DND-41 (cell line): ENCODE data around the gene PRR15L.
"Not testable (repeated sequence)": the region's sequence is repeated elsewhere in the genome, so short reads cannot be mapped to it uniquely, and the experiment has no call there.

ENCODE experiments used
- ATAC-seq: fragments of 200-7000 bp; cut with Tn5 transposase; 3 replicates; pipeline ENCODE4 v1.9.1; 2021; ENCODE audit warnings: low read depth; ENCODE audit not compliant: insufficient read depth
- DNase-seq: peaks from one replicate; pipeline ENCODE4 v3.0.0-alpha.2; 2020
- H2AFZ ChIP-seq: 2 replicates; pipeline ENCODE4 v1.6.0; 2012; ENCODE audit warnings: low read depth, low read length
- H3K27ac ChIP-seq: 2 replicates; pipeline ENCODE4 v1.5.1; 2012; ENCODE audit warnings: low read length, inconsistent platforms
- H3K27me3 ChIP-seq: fragments of 200-600 bp; sonication (generic); 2 replicates; pipeline ENCODE4 v1.6.0; 2012; ENCODE audit warnings: low read length, mild to moderate bottlenecking, inconsistent platforms; ENCODE audit not compliant: insufficient read depth, poor library complexity
- H3K36me3 ChIP-seq: 2 replicates; pipeline ENCODE4 v1.5.1; 2012; ENCODE audit warnings: low read length, inconsistent platforms; ENCODE audit not compliant: insufficient read depth
- H3K4me1 ChIP-seq: 2 replicates; pipeline ENCODE4 v1.5.1; 2012; ENCODE audit warnings: mild to moderate bottlenecking, low read length; ENCODE audit not compliant: insufficient read depth
- H3K4me2 ChIP-seq: 2 replicates; pipeline ENCODE4 v1.6.0; 2012; ENCODE audit warnings: mild to moderate bottlenecking, moderate library complexity, low read length, inconsistent platforms; ENCODE audit not compliant: insufficient read depth
- H3K4me3 ChIP-seq, 2 experiments: fragments of 200-600 bp in 1 of 2; shearing (Covaris generic) in 1 of 2; 2 replicates each; pipeline ENCODE4 v1.5.1; 2012 to 2016; ENCODE audit warnings: inconsistent platforms in 2 of 2, low read length in 2 of 2, mild to moderate bottlenecking in 2 of 2, low read depth in 1 of 2, moderate library complexity in 1 of 2
- H3K79me2 ChIP-seq: 2 replicates; pipeline ENCODE4 v1.6.0; 2012; ENCODE audit warnings: low read length, inconsistent platforms; ENCODE audit not compliant: insufficient read depth
- H3K9ac ChIP-seq: 2 replicates; pipeline ENCODE4 v1.6.0; 2012; ENCODE audit warnings: low read depth, mild to moderate bottlenecking, inconsistent platforms, low read length, moderate library complexity
- H3K9me3 ChIP-seq: 2 replicates; pipeline ENCODE4 v1.5.1; 2012; ENCODE audit warnings: low read length, moderate library complexity, mild to moderate bottlenecking, inconsistent platforms; ENCODE audit not compliant: insufficient read depth, severe bottlenecking
- H4K20me1 ChIP-seq: 2 replicates; pipeline ENCODE4 v1.6.0; 2012; ENCODE audit warnings: low read length; ENCODE audit not compliant: insufficient read depth
- EZH2 ChIP-seq: IDR thresholded peaks from 3 replicates; pipeline ENCODE4 v1.6.1; 2012; ENCODE audit warnings: borderline replicate concordance, low read depth, mild to moderate bottlenecking, moderate library complexity, low read length, inconsistent platforms; ENCODE audit not compliant: severe bottlenecking
- TF ChIP-seq, protein P1 (sequence below): IDR thresholded peaks from 2 replicates; pipeline ENCODE4 v1.5.1; 2012; ENCODE audit warnings: borderline replicate concordance, low read length, moderate library complexity, mild to moderate bottlenecking; ENCODE audit not compliant: poor library complexity, severe bottlenecking; ENCODE audit errors: extremely low read depth

The PRR15L gene

DNA sequence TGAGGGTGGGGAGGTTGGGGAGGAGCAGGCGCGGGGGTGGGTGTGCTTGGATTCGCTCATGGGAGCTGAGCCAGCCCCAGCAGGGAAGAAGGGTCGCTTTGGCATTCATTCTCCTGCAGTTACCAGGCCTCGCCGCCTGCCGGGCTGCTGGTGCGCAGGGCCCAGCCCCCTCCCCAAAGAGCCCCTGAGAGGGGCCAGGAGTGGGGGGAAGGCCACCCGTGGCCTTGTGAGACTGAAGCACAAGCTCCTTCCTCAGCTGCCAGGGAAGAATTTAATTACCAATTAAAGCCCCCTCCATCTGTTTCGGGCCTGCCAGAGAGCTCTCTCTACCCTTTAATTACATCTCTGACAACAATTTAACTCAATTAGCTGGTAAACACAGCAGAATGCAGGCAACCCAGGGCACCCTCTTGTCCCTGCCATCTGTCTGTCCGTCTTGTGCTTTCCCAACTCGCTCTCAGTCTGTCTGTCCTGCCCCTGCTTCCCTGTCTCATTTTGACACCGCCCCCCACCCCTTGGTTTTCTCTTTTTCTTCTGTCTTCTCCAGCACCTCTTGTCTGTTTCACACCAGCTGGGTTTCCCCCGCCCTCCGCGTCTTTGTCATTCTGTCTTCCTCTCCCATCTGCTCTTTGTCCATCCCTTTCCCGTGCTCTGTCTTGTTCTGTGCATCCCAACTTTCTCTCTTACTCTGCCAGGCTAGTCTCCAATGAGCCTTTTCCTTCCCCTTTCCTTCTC, 45.9 kb upstream of the PRR15L start:
- TF ChIP-seq EZH2 = no peak
- TF ChIP-seq, protein P1, sequence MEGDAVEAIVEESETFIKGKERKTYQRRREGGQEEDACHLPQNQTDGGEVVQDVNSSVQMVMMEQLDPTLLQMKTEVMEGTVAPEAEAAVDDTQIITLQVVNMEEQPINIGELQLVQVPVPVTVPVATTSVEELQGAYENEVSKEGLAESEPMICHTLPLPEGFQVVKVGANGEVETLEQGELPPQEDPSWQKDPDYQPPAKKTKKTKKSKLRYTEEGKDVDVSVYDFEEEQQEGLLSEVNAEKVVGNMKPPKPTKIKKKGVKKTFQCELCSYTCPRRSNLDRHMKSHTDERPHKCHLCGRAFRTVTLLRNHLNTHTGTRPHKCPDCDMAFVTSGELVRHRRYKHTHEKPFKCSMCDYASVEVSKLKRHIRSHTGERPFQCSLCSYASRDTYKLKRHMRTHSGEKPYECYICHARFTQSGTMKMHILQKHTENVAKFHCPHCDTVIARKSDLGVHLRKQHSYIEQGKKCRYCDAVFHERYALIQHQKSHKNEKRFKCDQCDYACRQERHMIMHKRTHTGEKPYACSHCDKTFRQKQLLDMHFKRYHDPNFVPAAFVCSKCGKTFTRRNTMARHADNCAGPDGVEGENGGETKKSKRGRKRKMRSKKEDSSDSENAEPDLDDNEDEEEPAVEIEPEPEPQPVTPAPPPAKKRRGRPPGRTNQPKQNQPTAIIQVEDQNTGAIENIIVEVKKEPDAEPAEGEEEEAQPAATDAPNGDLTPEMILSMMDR = no peak

DNA sequence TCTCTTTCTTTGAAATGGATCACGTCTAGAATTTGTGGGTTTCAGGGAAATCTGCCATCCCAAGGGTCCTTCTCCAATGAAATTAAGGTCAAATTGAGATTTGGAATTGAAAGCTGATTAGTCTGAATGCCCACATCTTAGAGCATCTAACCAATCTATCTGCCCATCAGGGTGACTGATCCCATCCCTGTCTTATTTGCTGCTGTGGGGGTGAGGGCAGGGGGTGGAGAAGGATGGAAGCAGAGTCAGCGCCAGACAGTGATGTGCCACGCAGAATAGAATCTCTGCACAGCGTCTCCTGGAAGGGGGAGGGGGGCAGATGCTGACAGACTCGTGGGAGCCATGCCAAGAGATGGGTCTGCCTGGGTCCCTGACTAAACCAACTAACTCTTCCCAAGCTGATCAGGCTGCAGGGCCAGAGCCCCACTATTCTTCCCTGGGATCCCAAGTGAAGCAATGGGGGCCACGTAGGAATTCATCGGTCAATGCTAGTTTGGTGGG, 45.3 kb upstream of the PRR15L start:
- no peaks in the 10 kb centered on the region for H3K9me3 ChIP-seq
- H3K4me1 ChIP-seq = peaks cover 10% of the 10 kb centered on the region
- TF ChIP-seq, protein P1 = no peak
- no peak for TF ChIP-seq EZH2
- H2AFZ ChIP-seq = peak overlapping the region; percentile 68
- no peak for DNase-seq
- no peak for ATAC-seq
- no peak overlapping the region for H3K4me2 ChIP-seq
- H3K79me2 ChIP-seq = no peaks in the 10 kb centered on the region
- H4K20me1 ChIP-seq = peaks cover 4% of the 10 kb centered on the region; the same call in 1 of the 2 replicates
- H3K36me3 ChIP-seq = no peaks in the 10 kb centered on the region
- no peaks in the 10 kb centered on the region for H3K27me3 ChIP-seq
- no peak overlapping the region for H3K4me3 ChIP-seq
- H3K9ac ChIP-seq = no peak overlapping the region
- H3K27ac ChIP-seq = no peak overlapping the region

More for the DNA sequence above, 45.9 kb upstream of the PRR15L start:
- DNase-seq (no peak), ATAC-seq (no peak)
- no peak overlapping the region for H3K4me2 ChIP-seq
- H3K9ac ChIP-seq = no peak overlapping the region
- peaks cover 4% of the 10 kb centered on the region; the same call in 1 of the 2 replicates for H4K20me1 ChIP-seq
- H2AFZ ChIP-seq = no peak overlapping the region
- H3K36me3 ChIP-seq = no peaks in the 10 kb centered on the region
- H3K4me3 ChIP-seq = no peak overlapping the region
- no peaks in the 10 kb centered on the region for H3K27me3 ChIP-seq
- H3K4me1 ChIP-seq = peaks cover 10% of the 10 kb centered on the region
- no peaks in the 10 kb centered on the region for H3K79me2 ChIP-seq
- H3K9me3 ChIP-seq = no peaks in the 10 kb centered on the region
- H3K27ac ChIP-seq = no peak overlapping the region

DNA sequence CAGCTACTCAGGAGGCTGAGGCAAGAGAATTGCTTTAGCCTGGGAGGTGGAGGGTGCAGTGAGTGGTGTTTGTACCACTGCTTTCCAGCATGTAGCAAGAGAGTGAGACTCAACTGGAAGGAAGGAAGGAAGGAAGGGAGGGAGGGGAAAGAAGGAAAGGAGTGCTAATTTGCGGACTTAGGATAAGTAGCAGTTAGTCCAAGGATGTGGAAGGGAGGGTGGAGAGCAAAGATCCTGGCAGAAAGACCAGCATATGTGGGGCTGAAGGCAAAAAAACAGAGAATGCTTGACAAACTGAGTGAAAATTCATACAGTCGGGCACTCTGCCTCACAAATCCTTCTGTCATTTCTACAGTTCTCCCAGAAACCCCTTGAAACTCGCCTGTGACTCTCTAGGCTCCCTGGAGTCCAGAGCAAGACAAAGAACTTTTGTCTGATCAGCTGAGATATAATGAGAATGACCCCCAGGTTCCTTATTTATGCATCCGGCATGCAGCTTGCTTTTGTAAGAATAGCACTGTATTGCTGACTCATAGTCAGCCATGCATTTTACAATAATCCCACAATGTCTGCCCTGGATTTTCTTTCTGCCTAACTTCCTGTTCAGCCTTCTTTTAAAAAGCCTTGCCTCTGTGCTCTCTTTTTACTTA, 44.7 kb upstream of the PRR15L start:
- Histone ChIP-seq H3K79me2 (no peaks in the 10 kb centered on the region), H3K9me3 (no peaks in the 10 kb centered on the region), H3K36me3 (no peaks in the 10 kb centered on the region), H3K4me2 (no peak overlapping the region), H3K9ac (no peak overlapping the region), H3K27ac (no peak overlapping the region), H2AFZ (peak overlapping the region; percentile 68), H4K20me1 (peaks cover 4% of the 10 kb centered on the region; the same call in 1 of the 2 replicates), H3K4me1 (peaks cover 10% of the 10 kb centered on the region), H3K27me3 (no peaks in the 10 kb centered on the region), H3K4me3 (no peak overlapping the region)
- TF ChIP-seq EZH2 = no peak
- TF ChIP-seq, protein P1 = no peak
- ATAC-seq = peak; percentile 40; the same call in 1 of the 3 replicates
- DNase-seq = no peak

DNA sequence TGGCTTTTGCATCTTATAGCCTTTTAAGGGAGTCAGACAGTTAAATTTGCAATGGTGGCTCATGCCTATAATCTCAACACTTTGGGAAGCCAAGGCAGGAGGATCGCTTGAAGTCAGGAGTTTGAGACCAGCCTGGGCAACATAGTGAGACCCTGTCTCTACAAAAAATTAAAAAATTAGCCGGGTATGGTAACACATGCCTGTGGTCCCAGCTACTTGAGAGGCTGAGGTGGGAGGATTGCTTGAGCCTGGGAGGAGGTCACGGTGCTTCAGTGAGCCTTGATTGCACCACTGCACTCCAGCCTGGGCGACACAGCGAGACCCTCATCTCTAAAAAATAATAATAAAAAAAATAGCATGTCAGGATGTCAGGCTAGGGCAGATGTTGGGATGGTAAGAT, 44.0 kb upstream of the PRR15L start:
- not testable (repeated sequence) for H3K9ac ChIP-seq, H3K4me2 ChIP-seq, H2AFZ ChIP-seq, H4K20me1 ChIP-seq, H3K27ac ChIP-seq, H3K27me3 ChIP-seq, DNase-seq, H3K9me3 ChIP-seq, H3K79me2 ChIP-seq, H3K36me3 ChIP-seq, ATAC-seq, H3K4me3 ChIP-seq
- H3K4me1 ChIP-seq = peaks cover 10% of the 10 kb centered on the region
